22Rv1 (cell line): ENCODE measurements around the gene GGA1.

Experiments
- ZFX ChIP-seq: fragments of 450-650 bp; IDR thresholded peaks from 2 replicates; pipeline ENCODE4 v1.6.1; 2017; ENCODE audit warnings: antibody characterized with exemption, borderline replicate concordance
- TF ChIP-seq, protein P1 (sequence below): fragments of 450-650 bp; IDR thresholded peaks from 2 replicates; pipeline ENCODE4 v1.5.1; 2017; ENCODE audit warnings: mild to moderate bottlenecking

DNA sequence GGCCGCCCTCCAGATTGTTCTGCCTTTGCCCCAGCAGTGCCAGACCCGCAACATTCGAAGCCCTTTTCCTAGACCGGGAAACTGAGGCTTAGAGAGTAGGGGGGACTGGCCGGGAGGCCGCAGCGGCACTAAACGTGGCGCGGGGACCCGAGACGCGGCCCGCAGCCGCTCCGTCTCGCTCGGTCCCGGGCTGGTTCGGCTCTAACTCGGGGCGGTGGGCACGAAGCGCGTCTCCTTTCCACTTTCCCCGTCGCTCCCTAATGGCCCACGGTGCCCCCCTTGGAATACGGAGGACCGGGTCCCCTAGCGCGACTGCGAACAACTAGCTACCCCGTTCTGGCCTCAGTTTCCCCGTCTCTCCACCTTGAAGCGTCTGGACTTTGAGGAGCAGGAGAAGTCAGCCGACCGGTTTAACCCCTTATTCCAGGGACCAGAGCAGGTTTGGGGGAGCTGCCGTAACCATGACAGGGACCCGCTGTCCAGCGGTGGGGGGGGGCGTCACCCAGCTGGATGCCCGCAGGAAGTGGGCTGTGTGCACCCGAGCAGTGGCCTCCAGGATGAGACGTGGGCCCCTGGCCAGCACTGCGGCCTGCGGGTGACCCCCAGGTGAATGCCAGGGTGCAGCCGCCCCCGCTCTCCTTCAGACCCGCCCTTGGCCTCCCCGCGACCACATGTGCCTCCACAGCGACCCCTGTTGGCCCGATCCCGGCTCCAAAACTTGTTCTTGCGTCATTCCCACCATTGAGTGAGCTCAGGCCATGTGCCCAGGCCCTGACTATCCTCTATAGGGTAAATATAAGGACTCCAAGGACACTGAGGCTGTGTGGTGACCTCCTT is 47.2 kb upstream of the GGA1 start:
- TF ChIP-seq, protein P1, sequence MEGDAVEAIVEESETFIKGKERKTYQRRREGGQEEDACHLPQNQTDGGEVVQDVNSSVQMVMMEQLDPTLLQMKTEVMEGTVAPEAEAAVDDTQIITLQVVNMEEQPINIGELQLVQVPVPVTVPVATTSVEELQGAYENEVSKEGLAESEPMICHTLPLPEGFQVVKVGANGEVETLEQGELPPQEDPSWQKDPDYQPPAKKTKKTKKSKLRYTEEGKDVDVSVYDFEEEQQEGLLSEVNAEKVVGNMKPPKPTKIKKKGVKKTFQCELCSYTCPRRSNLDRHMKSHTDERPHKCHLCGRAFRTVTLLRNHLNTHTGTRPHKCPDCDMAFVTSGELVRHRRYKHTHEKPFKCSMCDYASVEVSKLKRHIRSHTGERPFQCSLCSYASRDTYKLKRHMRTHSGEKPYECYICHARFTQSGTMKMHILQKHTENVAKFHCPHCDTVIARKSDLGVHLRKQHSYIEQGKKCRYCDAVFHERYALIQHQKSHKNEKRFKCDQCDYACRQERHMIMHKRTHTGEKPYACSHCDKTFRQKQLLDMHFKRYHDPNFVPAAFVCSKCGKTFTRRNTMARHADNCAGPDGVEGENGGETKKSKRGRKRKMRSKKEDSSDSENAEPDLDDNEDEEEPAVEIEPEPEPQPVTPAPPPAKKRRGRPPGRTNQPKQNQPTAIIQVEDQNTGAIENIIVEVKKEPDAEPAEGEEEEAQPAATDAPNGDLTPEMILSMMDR, result peak; percentile 92
- no peak for TF ChIP-seq ZFX
